ENCODE results near the gene PHKG2.

DNA sequence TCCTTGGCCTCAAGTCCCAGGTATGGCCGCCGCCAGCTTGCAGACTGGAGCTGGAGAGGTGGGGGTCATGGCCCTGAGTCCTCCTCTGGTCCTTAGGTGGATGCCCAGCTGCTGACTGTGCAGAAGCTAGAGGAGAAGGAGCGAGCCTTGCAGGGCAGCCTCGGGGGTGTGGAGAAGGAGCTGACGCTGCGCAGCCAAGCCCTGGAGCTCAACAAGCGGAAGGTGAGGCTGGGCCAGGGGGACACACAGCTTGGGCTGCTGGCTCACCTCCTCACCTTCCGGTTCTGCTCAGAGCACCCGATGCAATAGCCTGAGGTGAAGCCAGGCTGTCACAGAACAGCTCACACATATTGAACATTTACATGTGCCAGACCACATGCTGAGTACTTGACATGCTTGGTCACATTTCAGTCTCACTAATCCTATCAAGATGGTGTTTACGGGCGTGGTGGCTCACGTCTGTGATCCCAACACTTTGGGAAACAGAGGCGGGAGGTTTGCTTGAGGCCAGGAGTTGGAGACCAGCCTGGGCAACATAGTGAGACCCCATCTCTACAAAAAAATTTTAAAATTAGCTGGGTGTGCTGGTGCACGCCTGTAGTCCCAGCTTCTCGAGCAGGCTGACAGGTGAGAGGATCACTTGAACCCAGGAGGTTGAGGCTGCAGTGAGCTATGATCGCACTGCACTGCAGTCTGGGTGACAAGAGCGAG, 21.3 kb downstream of the PHKG2 start:
- TF ChIP-seq, protein P1, sequence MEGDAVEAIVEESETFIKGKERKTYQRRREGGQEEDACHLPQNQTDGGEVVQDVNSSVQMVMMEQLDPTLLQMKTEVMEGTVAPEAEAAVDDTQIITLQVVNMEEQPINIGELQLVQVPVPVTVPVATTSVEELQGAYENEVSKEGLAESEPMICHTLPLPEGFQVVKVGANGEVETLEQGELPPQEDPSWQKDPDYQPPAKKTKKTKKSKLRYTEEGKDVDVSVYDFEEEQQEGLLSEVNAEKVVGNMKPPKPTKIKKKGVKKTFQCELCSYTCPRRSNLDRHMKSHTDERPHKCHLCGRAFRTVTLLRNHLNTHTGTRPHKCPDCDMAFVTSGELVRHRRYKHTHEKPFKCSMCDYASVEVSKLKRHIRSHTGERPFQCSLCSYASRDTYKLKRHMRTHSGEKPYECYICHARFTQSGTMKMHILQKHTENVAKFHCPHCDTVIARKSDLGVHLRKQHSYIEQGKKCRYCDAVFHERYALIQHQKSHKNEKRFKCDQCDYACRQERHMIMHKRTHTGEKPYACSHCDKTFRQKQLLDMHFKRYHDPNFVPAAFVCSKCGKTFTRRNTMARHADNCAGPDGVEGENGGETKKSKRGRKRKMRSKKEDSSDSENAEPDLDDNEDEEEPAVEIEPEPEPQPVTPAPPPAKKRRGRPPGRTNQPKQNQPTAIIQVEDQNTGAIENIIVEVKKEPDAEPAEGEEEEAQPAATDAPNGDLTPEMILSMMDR (conservative IDR thresholded peaks at IDR 0.05; ENCODE audit: low read depth, low read length): no peak
- no peak for TF ChIP-seq EZH2 (IDR thresholded peaks at IDR 0.05; ENCODE audit: low read length, unreplicated experiment)
